ENCODE measurements around the gene TRIM33.

Gene TRIM33

DNA sequence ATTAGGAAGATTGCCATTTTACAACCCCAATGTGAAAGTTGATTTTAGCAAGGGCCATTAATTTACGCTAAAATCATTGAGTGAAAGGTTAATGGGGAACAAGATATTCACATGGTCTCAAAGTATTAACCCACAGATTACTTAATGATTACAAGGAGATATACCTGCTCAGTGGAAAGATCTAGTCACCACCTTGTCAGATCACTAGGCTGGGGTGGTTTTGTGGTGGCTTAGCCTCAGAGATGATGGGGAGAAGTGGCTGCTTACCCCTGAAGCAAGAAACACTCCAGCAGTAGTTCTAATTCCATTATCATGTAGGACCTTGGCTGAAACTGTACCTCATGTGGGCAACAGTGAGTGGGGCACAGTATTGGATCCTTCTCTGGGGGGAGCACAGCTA lies 20.1 kb upstream of the TRIM33 start:
- Mint-ChIP-seq H3K9me3 (no peaks in the 10 kb centered on the region), H3K4me1 (no peaks in the 10 kb centered on the region), H3K27me3 (peaks cover 4% of the 10 kb centered on the region), H3K36me3 (no peaks in the 10 kb centered on the region), H3K4me3 (no peak overlapping the region), H3K27ac (no peak overlapping the region)
- DNase-seq, result no peak
- CTCF ChIA-PET, result no interaction called here

DNA sequence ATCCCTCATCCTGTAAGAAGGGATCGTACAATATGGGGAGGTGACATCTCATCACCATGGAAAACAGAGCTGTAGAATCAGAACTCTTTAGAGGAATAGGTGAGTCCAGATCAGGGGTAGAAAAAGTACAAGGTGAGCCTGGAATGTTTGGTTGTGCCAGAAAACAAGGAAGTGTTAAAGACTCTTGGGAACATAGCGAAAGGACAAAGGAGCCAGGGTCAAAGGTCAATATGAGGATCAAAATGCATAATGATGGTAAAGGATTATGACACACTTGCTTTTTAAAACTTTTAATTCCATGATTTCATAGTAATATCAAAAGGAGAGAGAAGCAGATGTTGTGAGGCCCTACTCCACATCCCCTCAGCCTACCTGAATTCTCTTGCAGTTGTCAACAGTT lies 19.2 kb upstream of the TRIM33 start:
- Mint-ChIP-seq H3K27me3 (no peaks in the 10 kb centered on the region), H3K4me1 (no peaks in the 10 kb centered on the region), H3K27ac (no peak overlapping the region), H3K36me3 (no peaks in the 10 kb centered on the region), H3K4me3 (no peak overlapping the region), H3K9me3 (no peaks in the 10 kb centered on the region)
- no peak for DNase-seq
- CTCF ChIA-PET, result no interaction called here

DNA sequence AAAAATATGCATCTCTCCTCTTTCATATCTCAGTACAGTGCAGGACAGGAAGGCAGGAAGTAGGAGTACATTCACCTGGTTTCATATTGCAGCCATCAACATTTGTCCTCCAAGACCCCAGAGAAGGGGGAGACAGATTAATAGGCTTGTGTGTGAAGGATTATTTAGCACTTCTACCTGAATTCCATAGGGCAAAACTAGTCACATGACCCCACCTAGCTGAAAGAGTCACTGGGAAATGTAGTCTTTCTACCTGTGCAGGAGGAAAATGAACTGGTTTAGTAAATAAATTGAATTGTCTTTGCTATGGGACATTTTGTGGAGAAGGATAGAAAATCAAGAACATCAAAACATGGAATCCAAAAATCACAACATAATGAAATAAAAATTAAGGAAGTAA lies 13.9 kb upstream of the TRIM33 start:
- Mint-ChIP-seq H3K4me3 (no peak overlapping the region), H3K27me3 (peaks cover 18% of the 10 kb centered on the region), H3K9me3 (no peaks in the 10 kb centered on the region), H3K4me1 (no peaks in the 10 kb centered on the region), H3K36me3 (no peaks in the 10 kb centered on the region), H3K27ac (no peak overlapping the region)
- DNase-seq, result no peak
- CTCF ChIA-PET, result interaction anchor here (1.1 to 2.0 kb wide), 2 partner anchors 13 to 178 kb away, joined by 3 to 5 read pairs; no protein-coding TSS in a partner anchor

DNA sequence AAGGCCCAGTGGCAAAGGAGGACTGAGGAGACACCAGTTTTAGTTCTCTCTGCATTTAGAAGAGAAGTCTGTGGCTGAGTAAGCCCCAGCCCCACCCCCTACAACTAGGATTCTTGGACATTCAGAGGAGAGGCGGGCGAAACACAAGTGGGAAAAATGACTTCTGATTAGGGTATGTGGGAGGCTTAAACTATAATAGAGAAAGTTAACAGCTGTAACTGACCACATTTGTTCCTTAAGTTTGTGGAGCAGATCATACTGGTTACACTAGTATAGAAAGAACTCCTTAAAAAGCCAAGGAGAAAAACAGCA lies 11.2 kb upstream of the TRIM33 start:
- H3K4me1 Mint-ChIP-seq, result no peaks in the 10 kb centered on the region
- CTCF ChIA-PET, result no interaction called here
- H3K36me3 Mint-ChIP-seq, result no peaks in the 10 kb centered on the region
- H3K4me3 Mint-ChIP-seq, result no peak overlapping the region
- H3K9me3 Mint-ChIP-seq, result no peaks in the 10 kb centered on the region
- no peak overlapping the region for H3K27ac Mint-ChIP-seq
- no peak for DNase-seq
- H3K27me3 Mint-ChIP-seq, result peaks cover 32% of the 10 kb centered on the region

DNA sequence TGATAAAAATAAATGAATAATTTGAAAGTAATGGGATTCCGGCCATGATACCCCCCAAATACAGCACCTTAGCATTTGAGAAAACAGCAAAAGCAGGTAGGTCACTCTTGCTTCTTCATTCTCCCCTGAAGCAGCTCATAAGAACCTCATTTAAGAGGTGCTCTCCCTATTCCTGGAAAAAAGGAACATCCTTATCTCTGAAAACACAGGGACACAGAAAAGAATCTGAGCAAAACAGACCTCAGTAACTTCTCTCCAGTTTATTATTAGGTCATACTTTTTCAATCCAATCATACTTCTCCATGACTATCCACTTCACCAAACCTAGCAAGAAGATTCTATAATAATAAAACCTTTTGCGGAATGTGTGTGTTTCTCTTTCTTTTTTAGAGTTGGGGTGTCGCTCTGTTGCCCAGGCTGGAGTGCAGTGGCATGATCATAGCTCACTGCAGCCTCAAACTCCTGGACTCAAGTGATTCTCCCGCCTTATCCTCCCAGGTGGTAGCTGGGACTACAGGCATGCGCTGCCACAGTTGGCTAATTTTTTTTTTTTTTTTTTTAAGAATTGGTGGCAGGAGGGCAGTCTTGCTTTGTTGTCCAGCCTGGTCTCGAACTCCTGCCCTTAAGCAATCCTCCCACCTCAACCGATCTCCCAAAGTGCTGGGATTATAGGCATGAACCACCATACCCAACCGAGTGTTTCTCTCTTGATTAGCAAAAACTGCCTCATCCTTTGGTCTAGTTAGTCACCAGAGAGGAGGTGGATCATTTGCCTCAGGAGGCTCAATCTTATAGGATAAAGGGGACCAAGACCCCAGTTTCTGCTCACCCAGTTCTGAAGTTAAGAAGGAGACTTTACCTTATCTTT lies 10.6 kb upstream of the TRIM33 start:
- H3K4me3 Mint-ChIP-seq, result no peak overlapping the region
- no peaks in the 10 kb centered on the region for H3K36me3 Mint-ChIP-seq
- CTCF ChIA-PET, result no interaction called here
- peaks cover 35% of the 10 kb centered on the region for H3K27me3 Mint-ChIP-seq
- no peak overlapping the region for H3K27ac Mint-ChIP-seq
- no peak for DNase-seq
- no peaks in the 10 kb centered on the region for H3K9me3 Mint-ChIP-seq
- no peaks in the 10 kb centered on the region for H3K4me1 Mint-ChIP-seq

DNA sequence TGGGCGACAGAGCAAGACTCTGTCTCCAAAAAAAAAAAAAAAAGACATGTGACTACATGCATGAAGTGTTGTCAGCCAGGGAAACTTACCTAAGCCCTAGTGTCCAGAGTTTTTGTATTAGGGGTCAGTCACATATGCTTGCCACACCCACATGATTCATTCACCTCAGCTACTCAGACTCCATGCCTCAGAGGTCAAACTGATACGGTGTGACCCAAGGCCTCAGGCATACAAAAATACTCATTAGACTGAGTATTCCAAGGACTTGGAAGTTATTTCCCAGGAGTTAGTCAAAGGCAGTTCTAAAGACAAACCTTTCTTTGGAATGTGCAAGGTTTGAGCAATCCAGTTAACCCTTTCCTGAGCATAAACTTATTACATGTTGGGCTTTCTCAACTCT lies 6.3 kb upstream of the TRIM33 start:
- Mint-ChIP-seq H3K4me1 (peaks cover 10% of the 10 kb centered on the region), H3K27ac (no peak overlapping the region), H3K36me3 (no peaks in the 10 kb centered on the region), H3K27me3 (peaks cover 39% of the 10 kb centered on the region), H3K9me3 (no peaks in the 10 kb centered on the region), H3K4me3 (no peak overlapping the region)
- no peak for DNase-seq
- CTCF ChIA-PET, result no interaction called here

DNA sequence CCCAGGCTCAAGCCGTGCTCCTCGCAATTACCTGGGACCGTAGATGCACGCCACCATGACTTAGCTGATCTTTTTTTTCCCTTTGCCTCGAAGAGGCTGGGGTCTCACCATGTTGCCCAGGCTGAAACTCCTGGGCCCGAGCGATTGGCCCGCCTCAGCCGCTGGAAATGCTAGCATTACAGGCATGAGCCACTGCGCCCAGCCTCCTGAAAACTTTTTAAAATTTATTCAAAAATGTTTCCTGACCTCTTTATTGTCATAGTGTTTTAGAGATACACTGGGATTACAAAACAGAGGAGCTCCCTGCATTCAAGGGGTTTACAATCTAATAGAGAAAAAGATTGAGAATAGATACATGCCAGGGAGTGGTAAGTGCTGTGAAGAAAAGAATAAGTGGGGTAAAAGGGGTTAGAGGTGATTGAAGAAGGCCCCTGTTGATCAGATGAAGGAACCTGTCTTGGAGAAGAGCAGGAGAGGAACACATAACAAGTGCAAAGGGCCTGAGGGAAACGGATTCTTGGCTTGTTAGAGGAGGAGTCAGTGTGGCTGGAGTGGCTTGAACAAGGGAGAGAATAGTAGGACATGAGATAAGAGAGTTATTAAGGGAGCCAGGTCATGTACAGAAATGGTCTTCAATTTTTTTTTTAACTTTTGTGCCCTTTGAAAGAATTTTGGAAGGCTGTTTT lies 1.7 kb upstream of the TRIM33 start:
- Mint-ChIP-seq H3K27ac (peak overlapping the region; percentile 98), H3K4me1 (peaks cover 41% of the 10 kb centered on the region), H3K9me3 (no peaks in the 10 kb centered on the region), H3K36me3 (peaks cover 10% of the 10 kb centered on the region), H3K4me3 (peak overlapping the region; percentile 88), H3K27me3 (peaks cover 12% of the 10 kb centered on the region)
- DNase-seq, result no peak
- CTCF ChIA-PET, result interaction anchor here (1.2 to 1.3 kb wide), 2 partner anchors 12 to 534 kb away, joined by 3 to 5 read pairs; partner anchors contain the start of gene OLFML3

DNA sequence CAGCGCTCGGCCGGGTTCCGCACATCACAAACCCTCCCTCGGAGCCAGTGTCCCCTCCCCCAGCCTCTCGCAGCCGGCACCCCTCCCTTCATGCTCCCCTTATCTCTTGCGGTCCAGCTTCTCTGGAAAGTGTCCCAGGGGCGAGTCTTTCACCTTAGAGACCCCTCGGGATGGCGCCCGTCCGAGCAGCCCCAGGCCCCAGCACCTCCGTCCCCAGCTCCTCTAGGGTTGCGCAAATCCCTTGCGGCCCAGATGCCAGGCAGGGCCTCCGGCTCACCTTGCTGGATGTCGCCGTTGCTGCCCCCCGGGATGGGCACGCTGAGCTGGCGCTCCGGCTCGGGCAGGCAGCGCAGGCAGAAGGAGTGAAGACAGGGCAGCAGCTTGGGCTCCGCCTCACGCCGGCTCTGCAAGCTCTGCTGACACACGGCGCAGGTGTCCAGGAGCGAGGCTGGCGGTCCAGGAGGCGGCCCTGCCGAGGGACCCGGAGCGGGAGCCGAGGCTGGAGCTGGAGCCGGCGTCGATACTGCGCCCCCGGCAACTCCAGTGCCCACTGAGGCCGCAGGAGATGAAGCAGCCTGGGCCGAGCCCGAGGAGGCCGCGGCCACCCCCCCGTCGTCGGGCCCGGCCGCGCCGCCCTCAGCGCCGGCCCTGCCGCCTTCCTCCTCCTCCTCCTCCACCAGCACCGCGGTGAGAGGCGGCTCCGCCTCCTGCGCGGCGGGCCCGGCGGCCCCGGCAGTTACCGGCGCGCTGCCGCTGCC lies 550 bp downstream of the TRIM33 start:
- peak; percentile 62 for DNase-seq
- CTCF ChIA-PET, result interaction anchor here (1.0 to 1.7 kb wide), 2 partner anchors 14 to 164 kb away, joined by 4 read pairs; no protein-coding TSS in a partner anchor
- Mint-ChIP-seq H3K4me1 (peaks cover 59% of the 10 kb centered on the region), H3K27ac (peak overlapping the region; percentile 98), H3K27me3 (peaks cover 9% of the 10 kb centered on the region), H3K9me3 (no peaks in the 10 kb centered on the region), H3K4me3 (peak overlapping the region; percentile 88), H3K36me3 (peaks cover 24% of the 10 kb centered on the region)

DNA sequence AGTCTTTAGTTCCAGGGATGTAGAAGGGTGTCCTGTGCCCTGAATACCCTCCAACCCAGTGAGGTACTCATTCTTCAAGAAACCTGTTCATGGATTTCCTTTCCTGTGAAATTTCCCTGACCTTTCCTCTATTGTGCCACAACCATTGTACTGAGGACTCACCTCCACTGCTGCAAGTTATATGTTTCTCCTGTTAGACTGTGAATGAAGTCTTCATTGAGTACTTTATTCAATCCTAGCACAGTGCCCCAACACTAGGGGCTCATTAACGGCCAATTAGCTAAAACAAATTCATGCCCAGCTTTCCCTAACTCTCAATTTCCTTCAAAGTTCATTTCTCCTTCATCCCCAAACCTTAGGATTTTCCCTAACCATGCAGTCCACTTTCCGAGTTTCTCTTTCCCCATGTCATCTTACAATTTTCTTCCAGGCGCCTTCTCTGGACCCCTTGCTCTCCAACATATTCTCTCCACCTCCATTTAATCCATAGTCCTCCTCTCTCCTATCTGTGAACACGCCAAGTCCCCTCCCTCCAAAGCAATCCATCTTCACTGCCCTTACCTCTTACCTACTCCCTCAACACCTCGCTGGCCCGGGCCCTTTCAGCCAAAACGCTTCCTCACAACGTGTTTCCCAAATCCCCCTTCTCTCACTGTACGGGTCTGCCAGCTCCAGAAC lies 1.3 kb downstream of the TRIM33 start:
- Mint-ChIP-seq H3K36me3 (peaks cover 30% of the 10 kb centered on the region), H3K4me3 (peak overlapping the region; percentile 88), H3K9me3 (no peaks in the 10 kb centered on the region), H3K27ac (peak overlapping the region; percentile 76), H3K27me3 (peaks cover 7% of the 10 kb centered on the region), H3K4me1 (peaks cover 66% of the 10 kb centered on the region)
- no peak for DNase-seq
- CTCF ChIA-PET, result interaction anchor here (1.0 to 1.7 kb wide), 2 partner anchors 14 to 163 kb away, joined by 4 read pairs; no protein-coding TSS in a partner anchor

DNA sequence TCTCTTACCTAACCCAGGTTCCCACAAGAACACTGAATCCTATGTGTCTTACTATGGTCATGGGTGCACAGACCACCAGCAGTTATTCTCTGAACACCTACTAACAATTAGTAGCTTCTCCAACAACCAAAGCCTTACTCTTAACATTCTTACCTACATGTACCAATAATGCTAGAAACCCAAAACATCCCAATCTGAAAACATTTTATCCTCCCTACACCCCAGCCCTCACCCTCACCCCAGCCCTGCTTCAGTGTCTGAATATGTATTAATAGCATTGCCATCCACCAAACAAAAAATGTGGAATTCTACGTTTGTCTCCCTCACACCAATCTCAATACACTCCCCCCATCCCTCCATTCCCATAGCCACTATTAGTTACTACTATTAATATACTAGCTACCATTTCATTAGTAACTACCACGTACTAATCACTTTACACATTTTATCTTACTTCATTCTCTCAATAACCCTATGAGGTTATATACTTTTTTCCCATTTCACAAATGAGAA lies 2.6 kb downstream of the TRIM33 start:
- CTCF ChIA-PET, result interaction anchor here (1.0 kb wide), 1 partner anchor 80 kb away, joined by 3 read pairs; no protein-coding TSS in a partner anchor
- peaks cover 76% of the 10 kb centered on the region for H3K4me1 Mint-ChIP-seq
- no peaks in the 10 kb centered on the region for H3K9me3 Mint-ChIP-seq
- no peak overlapping the region for H3K27ac Mint-ChIP-seq
- peaks cover 4% of the 10 kb centered on the region for H3K27me3 Mint-ChIP-seq
- H3K4me3 Mint-ChIP-seq, result peak overlapping the region; percentile 88
- DNase-seq, result no peak
- peaks cover 40% of the 10 kb centered on the region for H3K36me3 Mint-ChIP-seq

DNA sequence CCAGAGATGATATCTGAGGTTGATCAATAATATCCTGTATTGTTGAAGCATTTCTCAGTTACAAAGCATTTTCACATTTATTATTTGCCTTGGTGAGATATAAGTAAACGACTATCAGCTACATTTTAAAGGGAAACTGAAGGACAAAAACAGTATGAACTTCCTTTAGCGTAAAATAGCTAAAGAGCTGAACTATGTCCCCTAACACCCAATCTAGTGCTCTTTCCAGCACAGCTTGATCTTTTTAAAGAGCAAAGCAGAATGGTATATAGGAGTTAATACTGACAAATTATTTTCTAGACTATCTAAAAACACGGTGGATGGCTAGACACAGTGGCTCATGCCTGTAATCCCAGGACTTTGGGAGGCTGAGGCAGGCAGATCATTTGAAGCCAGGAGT lies 3.5 kb downstream of the TRIM33 start:
- CTCF ChIA-PET, result no interaction called here
- no peaks in the 10 kb centered on the region for H3K9me3 Mint-ChIP-seq
- no peak for DNase-seq
- H3K4me3 Mint-ChIP-seq, result no peak overlapping the region
- H3K36me3 Mint-ChIP-seq, result peaks cover 42% of the 10 kb centered on the region
- H3K27me3 Mint-ChIP-seq, result no peaks in the 10 kb centered on the region
- H3K27ac Mint-ChIP-seq, result no peak overlapping the region
- peaks cover 72% of the 10 kb centered on the region for H3K4me1 Mint-ChIP-seq

DNA sequence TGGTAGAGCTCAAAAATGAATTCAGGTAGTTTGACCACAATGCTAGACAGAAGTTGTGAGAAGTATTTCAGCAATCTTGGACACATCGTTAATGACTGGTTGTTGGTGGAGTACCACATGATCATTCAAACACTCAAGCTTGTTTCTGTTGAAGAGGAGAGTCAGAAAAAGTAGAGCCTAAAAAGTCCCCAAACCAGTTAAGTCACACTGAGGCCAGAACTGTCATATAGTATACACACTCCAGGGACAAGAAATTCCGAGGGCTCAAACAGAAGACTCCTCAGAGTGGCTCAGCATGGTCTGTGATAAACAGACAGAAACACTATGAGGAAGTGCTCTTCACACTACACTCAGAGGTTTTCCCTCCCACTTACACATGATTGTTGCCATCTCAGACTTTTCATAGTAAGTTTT lies 5.8 kb downstream of the TRIM33 start:
- Mint-ChIP-seq H3K4me3 (no peak overlapping the region), H3K4me1 (peaks cover 65% of the 10 kb centered on the region)
- CTCF ChIA-PET, result no interaction called here

DNA sequence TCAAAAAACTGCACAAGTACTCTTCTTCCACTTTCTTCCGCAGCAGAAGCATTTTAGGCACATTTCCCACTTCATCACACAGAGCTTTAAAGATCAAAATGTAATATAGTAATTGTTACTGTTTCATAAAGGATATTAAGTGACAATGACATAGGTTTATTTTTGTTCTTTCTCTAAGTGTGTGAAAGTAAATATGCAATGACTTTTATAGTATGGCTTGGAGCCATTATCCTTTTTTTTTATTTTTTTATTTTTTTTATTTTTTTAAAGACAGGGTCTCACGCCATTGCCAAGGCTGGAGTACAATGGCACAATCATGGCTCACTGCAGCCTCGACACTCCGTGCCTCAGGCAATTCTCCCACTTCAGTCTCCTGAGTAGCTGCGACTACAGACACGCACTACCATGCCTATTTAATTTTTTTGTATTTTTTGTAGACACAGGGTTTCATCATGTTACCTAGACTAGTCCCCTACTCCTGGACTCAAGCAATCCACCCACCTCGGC lies 7.0 kb downstream of the TRIM33 start:
- CTCF ChIA-PET, result interaction anchor here (1.2 kb wide), 1 partner anchor 157 kb away, joined by 3 read pairs; no protein-coding TSS in a partner anchor
- Mint-ChIP-seq H3K27me3 (no peaks in the 10 kb centered on the region), H3K4me3 (no peak overlapping the region), H3K36me3 (peaks cover 43% of the 10 kb centered on the region), H3K9me3 (no peaks in the 10 kb centered on the region), H3K27ac (peak overlapping the region; percentile 66), H3K4me1 (peaks cover 58% of the 10 kb centered on the region)
- no peak for DNase-seq

More for the DNA sequence above, 5.8 kb downstream of the TRIM33 start:
- Mint-ChIP-seq H3K27ac (peak overlapping the region; percentile 38), H3K27me3 (no peaks in the 10 kb centered on the region), H3K9me3 (no peaks in the 10 kb centered on the region), H3K36me3 (peaks cover 45% of the 10 kb centered on the region)
- no peak for DNase-seq
